Stimulated activated CD8-positive, alpha-beta memory T cell treated with anti-CD3 and anti-CD28 coated beads, Interleukin-7, amount 100 ng/mL, for 48 hours (primary cell): ENCODE measurements around the gene RPS6KL1.
A peak's percentile ranks its signal among the peaks of the same experiment; 100 is the strongest.

Experiments
- DNase-seq, 2 donors: peaks; one replicate each; pipeline ENCODE4 v3.0.0-alpha.2; 2020; ENCODE audit warnings: low read depth in 1 of 2; ENCODE audit errors: extremely low read depth in 1 of 2

RPS6KL1 gene

GRCh38 chr14:74890262-74890661 lies 32.8 kb downstream of the RPS6KL1 start:
- no peak for DNase-seq

GRCh38 chr14:74888164-74889158 lies 34.6 kb downstream of the RPS6KL1 start:
- no peak for DNase-seq

- DNase-seq = no peak
Observed at GRCh38 chr14:74886001-74886400, 37.1 kb downstream of the RPS6KL1 start.

- peak in 1 of 2 donors; percentile 8 for DNase-seq
Observed at GRCh38 chr14:74882103-74882920, 40.7 kb downstream of the RPS6KL1 start.

GRCh38 chr14:74881431-74882102 lies 41.5 kb downstream of the RPS6KL1 start, which contains the start of gene DLST:
Gene DLST, plus strand, starts transcription at chr14:74881916. Its CDS starts 38 bp downstream, at chr14:74881954.
- peak; percentile 67 to 74 for DNase-seq

- DNase-seq = no peak
Observed at GRCh38 chr14:74879427-74880182, 43.5 kb downstream of the RPS6KL1 start.

- no peak for DNase-seq
Observed at GRCh38 chr14:74875941-74876913, 46.8 kb downstream of the RPS6KL1 start, which contains the start of gene PROX2. Gene PROX2, minus strand, starts transcription at chr14:74876145. Its CDS starts 12,311 bp downstream, at chr14:74863834.

- no peak for DNase-seq
Observed at GRCh38 chr14:74875204-74875603, 47.9 kb downstream of the RPS6KL1 start.

GRCh38 chr14:74871819-74872218 lies 51.2 kb downstream of the RPS6KL1 start:
- DNase-seq = no peak

GRCh38 chr14:74868739-74869138 lies 54.3 kb downstream of the RPS6KL1 start:
- DNase-seq = no peak

- peak; percentile 22 to 63 for DNase-seq
Observed at GRCh38 chr14:74867673-74868072, 55.4 kb downstream of the RPS6KL1 start.

- no peak for DNase-seq
Observed at GRCh38 chr14:74866708-74867389, 56.2 kb downstream of the RPS6KL1 start.

GRCh38 chr14:74865156-74865555 lies 57.9 kb downstream of the RPS6KL1 start:
- no peak for DNase-seq

GRCh38 chr14:74864198-74864597 lies 58.9 kb downstream of the RPS6KL1 start:
- no peak for DNase-seq

GRCh38 chr14:74863274-74863673 lies 59.8 kb downstream of the RPS6KL1 start:
- no peak for DNase-seq

- DNase-seq = no peak
Observed at GRCh38 chr14:74861734-74862090, 61.3 kb downstream of the RPS6KL1 start.

GRCh38 chr14:74860899-74861733 lies 61.9 kb downstream of the RPS6KL1 start:
- peak; percentile 67 to 83 for DNase-seq
